HFFc6 (cell line): Measurements from ENCODE around the gene HOXB4. TPM values are rescaled to one million over a fixed set of nuclear protein-coding genes. Genes with fewer than 3 reads are reported as not detected.

Source experiments
- DNase-seq: peaks from one replicate; pipeline ENCODE4 v3.0.0-alpha.2; 2018
- H3K27ac Mint-ChIP-seq: 2 replicates; pipeline ENCODE4 v1.8.0; 2020; ENCODE audit warnings: mild to moderate bottlenecking, mixed read lengths
- H3K27me3 Mint-ChIP-seq: 2 replicates; pipeline ENCODE4 v1.8.0; 2021; ENCODE audit warnings: mild to moderate bottlenecking, moderate library complexity, mixed read lengths; ENCODE audit not compliant: insufficient read depth
- H3K36me3 Mint-ChIP-seq: 2 replicates; pipeline ENCODE4 v1.8.0; 2021; ENCODE audit warnings: low read depth, mixed read lengths
- H3K4me1 Mint-ChIP-seq: 2 replicates; pipeline ENCODE4 v1.8.0; 2020; ENCODE audit warnings: low read depth, mixed read lengths
- H3K4me3 Mint-ChIP-seq: 2 replicates; pipeline ENCODE4 v1.8.0; 2020; ENCODE audit warnings: mild to moderate bottlenecking, moderate library complexity, mixed read lengths
- H3K9me3 Mint-ChIP-seq: 2 replicates; pipeline ENCODE4 v1.8.0; 2020; ENCODE audit warnings: mild to moderate bottlenecking, mixed read lengths
- total RNA-seq, 6 experiments: library from RNA; stranded (reverse); fragmentation: NEBNext Ultra II Directional; extraction: Animal tissue kit (Norgen Biotek cat#: 25700); gene quantifications; 2 replicates in 1 of 6; 3 replicates in 5 of 6; pipeline ENCODE4 v1.2.3, GENCODE V29; 2021
- TF ChIP-seq, protein P1 (sequence below): fragments of 200-600 bp; sonication (generic); IDR thresholded peaks from 2 replicates; pipeline ENCODE4 v1.5.0; 2021; ENCODE audit warnings: antibody characterized with exemption, mild to moderate bottlenecking

Gene HOXB4
- total RNA-seq, 6 experiments from 2014 or later: not detected

- DNase-seq: no peak
- no peaks in the 10 kb centered on the region for H3K36me3 Mint-ChIP-seq
Measured at GRCh38 chr17:48575066-48575582, 3.0 kb downstream of the HOXB4 start.

DNA sequence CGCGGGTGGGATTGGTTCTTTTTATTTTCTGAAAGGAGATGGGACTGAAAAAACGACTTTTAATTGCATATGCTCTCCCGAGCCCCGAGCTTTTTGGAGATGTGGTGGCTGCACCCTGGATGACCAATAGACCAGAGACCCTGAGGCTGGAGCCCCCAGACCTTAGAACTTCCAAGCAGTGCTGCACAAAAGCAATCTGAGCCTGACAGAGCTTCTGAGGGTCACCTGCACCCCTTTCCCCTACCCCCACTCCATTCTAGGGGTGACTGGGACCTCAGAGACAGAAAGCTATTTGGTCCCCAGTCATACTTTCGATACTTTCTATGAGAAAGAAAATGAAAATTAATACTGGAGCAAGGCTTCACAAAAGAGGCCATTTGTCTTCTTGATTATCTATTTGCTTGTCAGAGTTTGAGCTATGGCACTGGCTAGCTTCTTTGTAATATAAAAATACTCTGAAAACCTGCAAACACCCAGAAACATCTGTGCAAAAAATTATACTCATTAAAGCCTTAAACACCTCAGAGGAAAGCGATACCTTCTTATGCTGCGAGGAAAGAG lies 3.6 kb downstream of the HOXB4 start:
- Mint-ChIP-seq H3K27me3 (peaks cover 66% of the 10 kb centered on the region), H3K4me1 (no peaks in the 10 kb centered on the region), H3K36me3 (no peaks in the 10 kb centered on the region), H3K4me3 (no peak overlapping the region), H3K9me3 (no peaks in the 10 kb centered on the region), H3K27ac (no peak overlapping the region)
- no peak for DNase-seq
- TF ChIP-seq, protein P1, sequence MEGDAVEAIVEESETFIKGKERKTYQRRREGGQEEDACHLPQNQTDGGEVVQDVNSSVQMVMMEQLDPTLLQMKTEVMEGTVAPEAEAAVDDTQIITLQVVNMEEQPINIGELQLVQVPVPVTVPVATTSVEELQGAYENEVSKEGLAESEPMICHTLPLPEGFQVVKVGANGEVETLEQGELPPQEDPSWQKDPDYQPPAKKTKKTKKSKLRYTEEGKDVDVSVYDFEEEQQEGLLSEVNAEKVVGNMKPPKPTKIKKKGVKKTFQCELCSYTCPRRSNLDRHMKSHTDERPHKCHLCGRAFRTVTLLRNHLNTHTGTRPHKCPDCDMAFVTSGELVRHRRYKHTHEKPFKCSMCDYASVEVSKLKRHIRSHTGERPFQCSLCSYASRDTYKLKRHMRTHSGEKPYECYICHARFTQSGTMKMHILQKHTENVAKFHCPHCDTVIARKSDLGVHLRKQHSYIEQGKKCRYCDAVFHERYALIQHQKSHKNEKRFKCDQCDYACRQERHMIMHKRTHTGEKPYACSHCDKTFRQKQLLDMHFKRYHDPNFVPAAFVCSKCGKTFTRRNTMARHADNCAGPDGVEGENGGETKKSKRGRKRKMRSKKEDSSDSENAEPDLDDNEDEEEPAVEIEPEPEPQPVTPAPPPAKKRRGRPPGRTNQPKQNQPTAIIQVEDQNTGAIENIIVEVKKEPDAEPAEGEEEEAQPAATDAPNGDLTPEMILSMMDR: no peak

More at GRCh38 chr17:48575066-48575582, 3.0 kb downstream of the HOXB4 start:
- Mint-ChIP-seq H3K27me3 (peaks cover 71% of the 10 kb centered on the region), H3K4me3 (no peak overlapping the region), H3K27ac (no peak overlapping the region), H3K9me3 (no peaks in the 10 kb centered on the region), H3K4me1 (no peaks in the 10 kb centered on the region)
- TF ChIP-seq, protein P1: no peak

- H3K27me3 Mint-ChIP-seq: peaks cover 46% of the 10 kb centered on the region
- TF ChIP-seq, protein P1: no peak
- no peak overlapping the region for H3K4me3 Mint-ChIP-seq
- no peaks in the 10 kb centered on the region for H3K9me3 Mint-ChIP-seq
- H3K27ac Mint-ChIP-seq: no peak overlapping the region
- H3K4me1 Mint-ChIP-seq: no peaks in the 10 kb centered on the region; the same call in 1 of the 2 replicates
- no peak for DNase-seq
- no peaks in the 10 kb centered on the region for H3K36me3 Mint-ChIP-seq
Measured at GRCh38 chr17:48571826-48572417, 6.2 kb downstream of the HOXB4 start.

- peak overlapping the region; percentile 58; the same call in 1 of the 2 replicates for H3K4me3 Mint-ChIP-seq
- no peak overlapping the region for H3K27ac Mint-ChIP-seq
- no peak for DNase-seq
- no peaks in the 10 kb centered on the region for H3K9me3 Mint-ChIP-seq
- TF ChIP-seq, protein P1: no peak
- H3K4me1 Mint-ChIP-seq: no peaks in the 10 kb centered on the region; the same call in 1 of the 2 replicates
- H3K36me3 Mint-ChIP-seq: no peaks in the 10 kb centered on the region
- H3K27me3 Mint-ChIP-seq: peaks cover 41% of the 10 kb centered on the region
Measured at GRCh38 chr17:48571024-48571818, 6.9 kb downstream of the HOXB4 start.

- peaks cover 35% of the 10 kb centered on the region for H3K27me3 Mint-ChIP-seq
- no peaks in the 10 kb centered on the region for H3K9me3 Mint-ChIP-seq
- peak overlapping the region; percentile 58; the same call in 1 of the 2 replicates for H3K4me3 Mint-ChIP-seq
- H3K27ac Mint-ChIP-seq: no peak overlapping the region
- DNase-seq: no peak
- no peaks in the 10 kb centered on the region for H3K36me3 Mint-ChIP-seq
- H3K4me1 Mint-ChIP-seq: no peaks in the 10 kb centered on the region; the same call in 1 of the 2 replicates
- TF ChIP-seq, protein P1: no peak
Measured at GRCh38 chr17:48570325-48571023, 7.7 kb downstream of the HOXB4 start.
